CD4-positive, alpha-beta T cell treated with Interleukin-17A for 1 hour (primary cell): Measurements from ENCODE around the gene SYNE1.
"Not testable (repeated sequence)": the region's sequence is repeated elsewhere in the genome, so short reads cannot be mapped to it uniquely, and the experiment has no call there.

ENCODE experiments used
- DNase-seq: peaks from one replicate; pipeline ENCODE4 v3.0.0-alpha.2; 2020

Gene SYNE1

GRCh38 chr6:152078001-152078400 is 559.2 kb downstream of the SYNE1 start:
- DNase-seq: no peak

DNA sequence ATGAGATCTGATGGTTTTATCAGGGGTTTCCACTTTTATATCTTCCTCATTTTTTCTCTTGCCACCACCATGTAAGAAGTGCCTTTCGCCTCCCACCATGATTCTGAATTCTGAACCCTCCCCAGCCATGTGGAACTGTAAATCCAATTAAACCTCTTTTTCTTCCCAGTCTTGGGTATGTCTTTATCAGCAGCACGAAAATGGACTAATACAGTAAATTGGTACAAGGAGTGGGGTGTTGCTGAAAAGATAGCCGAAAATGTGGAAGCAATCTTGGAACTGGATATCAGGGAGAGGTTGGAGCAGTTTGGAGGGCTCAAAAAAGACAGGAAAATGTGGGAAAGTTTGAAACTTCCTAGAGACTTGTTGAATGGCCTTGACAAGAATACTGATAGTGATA is 560.9 kb downstream of the SYNE1 start:
- DNase-seq: not testable (repeated sequence)

GRCh38 chr6:152071843-152072242 is 565.3 kb downstream of the SYNE1 start:
- no peak for DNase-seq
